ENCODE results near the gene RAMACL.

DNA sequence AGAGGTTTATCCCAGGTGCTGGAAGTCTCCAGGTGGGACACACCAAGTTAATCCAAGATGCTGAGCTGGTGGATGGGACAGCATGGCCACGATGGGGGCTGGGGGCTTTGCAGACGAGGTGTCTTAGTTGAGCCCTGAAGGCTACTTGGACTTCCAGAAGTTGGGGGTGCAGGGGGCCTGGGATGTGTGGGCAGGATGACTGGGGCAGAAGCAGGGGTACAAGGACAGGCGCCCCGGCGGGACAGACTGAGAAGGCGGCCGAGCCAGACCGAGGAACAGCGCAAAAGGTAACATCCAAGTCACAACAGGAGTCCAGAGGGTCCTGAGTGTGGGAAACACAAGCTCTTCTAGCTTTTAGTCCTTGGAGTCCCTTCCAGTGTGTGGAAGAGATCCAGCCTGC is 23.8 kb downstream of the RAMACL start:
- TF ChIP-seq RAD21 (IDR thresholded peaks at IDR 0.05; ENCODE audit: low read depth): no peak
- TF ChIP-seq, protein P1, sequence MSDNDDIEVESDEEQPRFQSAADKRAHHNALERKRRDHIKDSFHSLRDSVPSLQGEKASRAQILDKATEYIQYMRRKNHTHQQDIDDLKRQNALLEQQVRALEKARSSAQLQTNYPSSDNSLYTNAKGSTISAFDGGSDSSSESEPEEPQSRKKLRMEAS (IDR thresholded peaks at IDR 0.05): no peak
- TF ChIP-seq EGR1 (IDR thresholded peaks at IDR 0.05): no peak
- TF ChIP-seq, protein P2, sequence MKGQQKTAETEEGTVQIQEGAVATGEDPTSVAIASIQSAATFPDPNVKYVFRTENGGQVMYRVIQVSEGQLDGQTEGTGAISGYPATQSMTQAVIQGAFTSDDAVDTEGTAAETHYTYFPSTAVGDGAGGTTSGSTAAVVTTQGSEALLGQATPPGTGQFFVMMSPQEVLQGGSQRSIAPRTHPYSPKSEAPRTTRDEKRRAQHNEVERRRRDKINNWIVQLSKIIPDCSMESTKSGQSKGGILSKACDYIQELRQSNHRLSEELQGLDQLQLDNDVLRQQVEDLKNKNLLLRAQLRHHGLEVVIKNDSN (IDR thresholded peaks at IDR 0.05): no peak
- no peak for TF ChIP-seq TCF12 (IDR thresholded peaks at IDR 0.05; ENCODE audit: low read depth)
